GM12865 (cell line): ENCODE results near the gene NXPH1.

ENCODE experiments used
- DNase-seq: peaks from one replicate; pipeline ENCODE4 v3.0.0; 2010; ENCODE audit warnings: low read depth
- H3K4me3 ChIP-seq: 2 replicates; pipeline ENCODE4 v1.5.1; 2011; ENCODE audit warnings: mild to moderate bottlenecking, low read depth, low read length, control low read depth
- TF ChIP-seq, protein P1 (sequence below): IDR thresholded peaks from 2 replicates; pipeline ENCODE4 v1.5.1; 2011; ENCODE audit warnings: low read length, control low read depth, low read depth, inconsistent platforms; ENCODE audit not compliant: insufficient read depth; ENCODE audit errors: missing control alignments

The NXPH1 gene

DNA sequence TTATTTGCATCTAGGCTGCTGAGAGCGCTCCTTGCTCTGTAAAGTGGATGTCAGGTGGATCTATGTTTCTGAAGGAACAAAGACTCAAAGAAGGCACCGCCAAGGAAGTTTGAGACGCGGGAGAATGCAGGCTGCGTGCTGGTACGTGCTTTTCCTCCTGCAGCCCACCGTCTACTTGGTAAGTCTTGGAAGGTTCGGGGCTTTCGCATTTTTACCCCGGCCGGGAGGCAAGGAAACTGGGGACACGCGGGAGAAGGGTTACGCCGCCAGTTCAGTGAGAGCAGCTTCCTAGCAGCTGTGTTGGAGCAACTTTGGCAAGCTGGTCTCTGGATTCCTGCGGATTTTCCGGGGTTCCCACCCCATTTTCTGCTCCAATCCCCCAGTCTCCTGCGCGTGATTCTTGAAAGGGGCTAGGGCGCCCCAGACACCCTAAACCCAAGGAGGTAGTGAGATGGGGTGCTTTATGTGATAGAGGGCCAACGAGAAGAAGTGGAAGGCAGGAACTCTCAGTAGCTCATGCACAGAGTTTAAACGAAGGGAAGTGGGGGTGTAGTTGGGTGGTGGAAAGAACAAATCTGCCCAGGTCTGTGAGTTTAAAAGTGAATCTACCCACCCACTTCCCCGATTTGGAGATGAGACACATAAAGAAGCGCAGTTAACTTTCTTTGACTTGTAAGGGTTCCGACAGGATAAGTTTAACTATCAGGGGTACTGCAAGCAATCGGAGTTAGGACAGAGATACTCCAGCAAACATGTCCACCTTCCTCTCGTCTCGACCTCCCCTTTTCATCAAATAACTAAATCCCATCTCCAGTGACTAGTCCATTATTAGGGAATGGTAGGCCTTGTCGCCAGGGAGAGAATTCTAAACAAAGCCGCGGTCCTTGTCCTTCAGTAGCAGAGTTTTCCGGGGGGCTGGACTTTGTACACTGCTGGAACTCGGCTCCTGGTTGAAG lies 2.5 kb downstream of the NXPH1 start:
- no peak for DNase-seq
- TF ChIP-seq, protein P1, sequence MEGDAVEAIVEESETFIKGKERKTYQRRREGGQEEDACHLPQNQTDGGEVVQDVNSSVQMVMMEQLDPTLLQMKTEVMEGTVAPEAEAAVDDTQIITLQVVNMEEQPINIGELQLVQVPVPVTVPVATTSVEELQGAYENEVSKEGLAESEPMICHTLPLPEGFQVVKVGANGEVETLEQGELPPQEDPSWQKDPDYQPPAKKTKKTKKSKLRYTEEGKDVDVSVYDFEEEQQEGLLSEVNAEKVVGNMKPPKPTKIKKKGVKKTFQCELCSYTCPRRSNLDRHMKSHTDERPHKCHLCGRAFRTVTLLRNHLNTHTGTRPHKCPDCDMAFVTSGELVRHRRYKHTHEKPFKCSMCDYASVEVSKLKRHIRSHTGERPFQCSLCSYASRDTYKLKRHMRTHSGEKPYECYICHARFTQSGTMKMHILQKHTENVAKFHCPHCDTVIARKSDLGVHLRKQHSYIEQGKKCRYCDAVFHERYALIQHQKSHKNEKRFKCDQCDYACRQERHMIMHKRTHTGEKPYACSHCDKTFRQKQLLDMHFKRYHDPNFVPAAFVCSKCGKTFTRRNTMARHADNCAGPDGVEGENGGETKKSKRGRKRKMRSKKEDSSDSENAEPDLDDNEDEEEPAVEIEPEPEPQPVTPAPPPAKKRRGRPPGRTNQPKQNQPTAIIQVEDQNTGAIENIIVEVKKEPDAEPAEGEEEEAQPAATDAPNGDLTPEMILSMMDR = no peak
- no peak overlapping the region for H3K4me3 ChIP-seq

DNA sequence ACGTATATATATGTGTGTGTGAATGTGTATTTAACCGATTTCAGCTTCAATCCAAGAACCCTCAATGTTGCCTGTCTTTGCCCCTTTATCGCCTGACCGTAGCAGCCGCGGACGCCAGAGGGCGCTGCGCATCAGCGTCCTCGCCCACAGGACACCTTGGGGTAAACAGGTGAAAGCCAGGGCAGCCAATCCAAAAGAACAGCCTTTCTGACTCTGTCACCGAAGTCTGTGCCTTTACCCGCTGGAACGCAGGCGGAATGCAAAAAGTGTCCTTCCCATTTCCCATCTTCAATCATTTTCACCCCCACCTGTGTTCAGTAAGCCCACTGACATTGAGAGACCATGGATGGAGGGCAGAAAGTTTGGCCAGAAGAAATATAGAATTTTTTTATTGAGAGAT lies 3.6 kb downstream of the NXPH1 start:
- peak; percentile 75 for DNase-seq
- TF ChIP-seq, protein P1 = peak; percentile 93
- no peak overlapping the region for H3K4me3 ChIP-seq

DNA sequence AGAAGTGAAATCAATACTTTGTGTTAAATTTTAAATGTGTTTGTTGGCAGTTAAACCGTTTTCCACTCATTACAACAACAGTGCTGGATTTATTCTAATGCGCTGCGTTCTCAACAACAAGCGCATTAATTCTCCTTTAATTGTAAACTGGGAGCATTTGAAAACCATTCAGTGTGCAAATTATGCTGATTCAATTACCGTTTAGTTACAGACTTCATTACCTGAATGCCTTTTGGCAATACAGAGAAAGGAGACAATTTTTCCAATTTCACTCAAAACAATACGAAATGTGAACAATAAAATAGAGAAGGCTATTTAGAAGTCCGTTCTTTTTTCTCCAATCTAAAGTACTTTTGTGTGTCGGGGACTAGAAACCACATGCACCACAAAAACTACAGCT lies 4.2 kb downstream of the NXPH1 start:
- TF ChIP-seq, protein P1 = no peak
- H3K4me3 ChIP-seq = no peak overlapping the region
- DNase-seq = no peak

DNA sequence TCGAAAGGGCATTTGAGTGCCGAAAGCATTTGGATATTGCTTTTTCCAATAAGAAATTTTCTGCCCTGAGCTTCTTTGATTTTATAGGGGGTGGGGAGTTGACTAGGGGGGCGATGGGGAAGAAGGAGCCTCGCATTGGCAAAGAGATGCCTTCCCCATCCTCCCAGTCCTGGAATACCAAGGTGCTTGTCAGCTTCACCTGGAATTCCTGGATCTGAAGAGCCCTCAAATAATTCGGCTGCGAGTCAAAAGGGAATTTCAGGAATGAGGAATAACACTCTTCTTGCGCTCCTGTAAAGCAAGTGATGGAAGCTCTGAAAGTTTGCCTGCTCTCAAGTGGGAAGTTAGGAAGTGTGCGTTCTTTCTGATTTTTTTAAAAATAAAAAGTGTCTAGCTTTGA lies 7.3 kb downstream of the NXPH1 start:
- DNase-seq = no peak
- TF ChIP-seq, protein P1 = no peak
- no peak overlapping the region for H3K4me3 ChIP-seq

DNA sequence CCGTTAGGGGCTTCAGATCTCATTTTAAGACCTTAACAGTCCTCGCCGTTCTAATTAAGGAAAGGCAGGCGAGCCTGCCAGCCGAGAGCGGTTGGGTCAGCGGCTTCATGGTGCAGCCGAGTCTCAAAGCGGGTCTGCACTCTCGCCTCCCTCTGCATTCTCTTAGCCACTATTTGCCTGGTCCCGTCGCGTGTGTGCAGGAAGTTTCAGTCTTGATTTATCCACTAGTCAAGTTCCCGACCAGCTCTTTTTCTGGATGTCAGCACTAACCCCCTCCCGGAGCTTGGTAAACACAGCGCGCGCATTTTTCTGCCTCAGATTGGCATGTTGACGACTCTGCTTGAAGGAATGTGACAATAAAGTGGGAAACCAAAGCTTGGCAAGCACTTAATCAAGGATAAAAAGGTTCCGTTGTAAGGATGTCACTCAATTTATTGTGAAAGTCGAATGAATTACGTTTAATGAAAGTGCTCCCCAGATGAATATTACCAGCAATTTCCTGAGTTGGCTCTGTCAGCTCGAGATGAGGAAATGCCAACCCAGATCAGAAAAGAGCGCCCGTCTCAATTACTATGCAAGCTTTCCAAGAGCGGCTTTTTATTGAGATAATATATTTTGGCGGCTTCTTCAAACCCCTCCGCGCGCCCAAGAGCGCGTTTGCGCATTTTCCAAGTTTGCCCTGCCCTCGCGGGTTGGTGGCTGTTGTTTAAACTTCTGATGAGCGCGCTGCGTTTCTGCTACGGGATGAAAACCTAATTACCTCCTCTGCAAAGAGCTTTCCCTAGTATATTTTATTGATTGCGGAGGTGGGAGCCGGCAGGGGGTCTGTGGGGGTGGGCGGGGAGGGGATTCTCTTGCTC lies 7.9 kb downstream of the NXPH1 start:
- no peak for DNase-seq
- TF ChIP-seq, protein P1 = no peak
- H3K4me3 ChIP-seq = no peak overlapping the region

DNA sequence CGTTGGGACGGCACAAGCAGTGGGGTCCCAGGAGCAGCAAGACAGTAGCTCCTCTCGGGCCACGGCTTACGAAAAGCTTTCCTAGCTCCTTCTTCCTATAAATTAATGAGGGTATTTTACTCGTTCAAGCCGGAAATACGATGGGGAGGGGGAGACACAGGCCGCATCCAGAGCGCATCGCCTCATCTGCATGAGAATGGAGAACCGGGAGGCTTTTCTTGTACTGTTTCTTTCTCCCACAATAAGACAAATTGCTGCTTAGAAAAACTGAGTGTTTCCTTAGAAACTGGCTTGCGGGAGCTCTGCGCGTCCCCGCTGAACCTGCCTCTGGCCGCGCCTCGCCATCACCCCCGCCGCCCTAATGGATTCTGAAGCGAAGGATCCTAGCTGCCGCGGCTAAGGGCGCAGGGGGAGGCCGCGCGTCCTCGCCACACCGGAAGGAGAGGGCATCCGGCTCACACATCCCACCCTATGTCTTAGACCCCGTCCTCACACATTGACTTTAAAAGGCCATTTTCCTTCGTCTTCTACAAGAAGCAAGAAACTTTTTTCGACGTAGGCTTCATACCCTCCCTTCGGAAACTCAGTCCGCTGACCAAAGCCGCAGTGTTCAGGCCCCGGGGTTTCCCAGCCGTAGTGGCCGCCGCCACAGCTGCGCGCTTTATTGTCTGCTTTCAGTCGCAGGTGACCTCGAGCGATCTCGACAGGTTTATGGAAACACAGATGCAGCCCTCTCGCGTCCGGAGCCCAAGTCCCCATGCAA lies 8.8 kb downstream of the NXPH1 start:
- TF ChIP-seq, protein P1 = no peak
- H3K4me3 ChIP-seq = no peak overlapping the region
- DNase-seq = no peak
